Loucy (cell line): ENCODE data around the gene CCDC40.
A peak's percentile ranks its signal among the peaks of the same experiment; 100 is the strongest.

Experiments
- H2AFZ ChIP-seq: fragments of 200-600 bp; sonication (generic); 2 replicates; pipeline ENCODE4 v1.6.0; 2016; ENCODE audit warnings: antibody characterized with exemption, mild to moderate bottlenecking, low read length, moderate library complexity
- H3F3A ChIP-seq: fragments of 200-600 bp; 2 replicates; pipeline ENCODE4 v1.6.0; 2016; ENCODE audit warnings: antibody characterized with exemption, low read depth, mild to moderate bottlenecking
- H3K27me3 ChIP-seq: fragments of 200-600 bp; sonication (generic); 2 replicates; pipeline ENCODE4 v1.6.1; 2014; ENCODE audit warnings: low read length, mild to moderate bottlenecking; ENCODE audit not compliant: insufficient read depth, poor library complexity, severe bottlenecking
- H3K36me3 ChIP-seq: fragments of 200-600 bp; sonication (generic); 2 replicates; pipeline ENCODE4 v1.6.1; 2016; ENCODE audit warnings: low read length; ENCODE audit not compliant: insufficient read depth
- H3K4me1 ChIP-seq: fragments of 200-600 bp; sonication (generic); 2 replicates; pipeline ENCODE4 v1.5.1; 2014; ENCODE audit warnings: low read length, mild to moderate bottlenecking; ENCODE audit not compliant: insufficient read depth, poor library complexity, severe bottlenecking
- H3K4me2 ChIP-seq: fragments of 200-600 bp; sonication (generic); 2 replicates; pipeline ENCODE4 v1.6.0; 2014; ENCODE audit warnings: antibody characterized with exemption, low read length, low read depth, mild to moderate bottlenecking; ENCODE audit not compliant: poor library complexity, severe bottlenecking
- H3K4me3 ChIP-seq: fragments of 200-600 bp; sonication (generic); 2 replicates; pipeline ENCODE4 v1.5.1; 2014; ENCODE audit warnings: low read length, mild to moderate bottlenecking, mixed read lengths; ENCODE audit not compliant: poor library complexity, severe bottlenecking
- H3K79me2 ChIP-seq: fragments of 200-600 bp; sonication (generic); 2 replicates; pipeline ENCODE4 v1.6.1; 2014; ENCODE audit warnings: low read length; ENCODE audit not compliant: insufficient read depth
- H3K9ac ChIP-seq: fragments of 200-600 bp; sonication (generic); 2 replicates; pipeline ENCODE4 v1.6.0; 2014; ENCODE audit warnings: mild to moderate bottlenecking, low read depth, low read length, moderate library complexity; ENCODE audit not compliant: poor library complexity, severe bottlenecking
- H3K9me2 ChIP-seq: fragments of 200-600 bp; sonication (generic); replicated peaks from 2 replicates; pipeline ENCODE4 v1.6.1; 2016; ENCODE audit warnings: low read depth, low read length, mixed read lengths
- H3K9me3 ChIP-seq: fragments of 200-600 bp; sonication (generic); 2 replicates; pipeline ENCODE4 v1.6.1; 2014; ENCODE audit warnings: mild to moderate bottlenecking, antibody characterized with exemption, low read length, low read depth; ENCODE audit not compliant: insufficient read depth
- H4K20me1 ChIP-seq: fragments of 200-600 bp; sonication (generic); 2 replicates; pipeline ENCODE4 v1.6.0; 2014; ENCODE audit warnings: antibody characterized with exemption, low read length, mild to moderate bottlenecking; ENCODE audit not compliant: insufficient read depth, poor library complexity, severe bottlenecking
- EZH2phosphoT487 ChIP-seq: fragments of 200-600 bp; IDR thresholded peaks from 2 replicates; pipeline ENCODE4 v1.6.1; 2018; ENCODE audit warnings: antibody characterized with exemption, mild to moderate bottlenecking, moderate library complexity, borderline replicate concordance
- TF ChIP-seq, protein P1 (sequence below): fragments of 200-600 bp; sonication (generic); conservative IDR thresholded peaks from 2 replicates; pipeline ENCODE4 v1.5.1; 2014; ENCODE audit warnings: mild to moderate bottlenecking, antibody characterized with exemption, low read length

The CCDC40 gene

DNA sequence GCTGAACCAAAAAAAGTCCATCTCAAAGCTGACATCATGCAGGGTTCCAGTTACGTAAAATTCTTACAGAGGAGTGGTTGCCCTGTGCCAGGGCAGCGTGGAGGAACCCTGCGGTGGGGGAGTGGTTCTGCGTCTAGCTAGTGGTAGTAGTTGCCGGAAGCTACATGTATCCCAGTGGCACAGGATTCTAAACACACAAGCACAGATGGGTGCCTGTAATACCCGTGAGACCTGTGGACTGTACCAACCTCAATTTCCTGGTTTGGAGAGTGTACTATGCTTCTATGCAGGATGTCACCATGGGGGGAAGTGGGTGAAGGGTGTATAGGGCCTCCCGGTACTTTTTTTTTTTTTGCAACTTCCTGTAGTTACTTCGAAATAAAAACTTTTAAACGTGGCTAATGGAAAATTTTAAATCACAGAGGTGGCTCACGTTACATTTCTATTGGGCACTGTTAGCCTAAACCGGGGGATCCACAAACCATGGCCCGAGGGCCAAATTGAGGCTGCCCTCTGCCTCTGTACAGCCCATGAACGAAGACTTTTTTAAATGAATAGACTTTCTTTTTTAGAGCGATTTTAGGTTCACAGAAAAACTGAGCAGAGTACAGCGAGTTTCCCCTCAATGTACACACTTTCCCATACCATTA, 39.3 kb upstream of the CCDC40 start:
- H3K9me2 ChIP-seq, result no peaks in the 10 kb centered on the region
- no peaks in the 10 kb centered on the region for H3K27me3 ChIP-seq
- peak overlapping the region; percentile 59 for H3K4me3 ChIP-seq
- peak overlapping the region; percentile 56; the same call in 1 of the 2 replicates for H2AFZ ChIP-seq
- no peaks in the 10 kb centered on the region for H3K36me3 ChIP-seq
- H3K9ac ChIP-seq, result peak overlapping the region; percentile 69
- H3K79me2 ChIP-seq, result no peaks in the 10 kb centered on the region; the same call in 1 of the 2 replicates
- H3K4me1 ChIP-seq, result peaks cover 49% of the 10 kb centered on the region
- H3K9me3 ChIP-seq, result no peaks in the 10 kb centered on the region
- H4K20me1 ChIP-seq, result no peaks in the 10 kb centered on the region
- no peak for TF ChIP-seq EZH2phosphoT487
- TF ChIP-seq, protein P1, sequence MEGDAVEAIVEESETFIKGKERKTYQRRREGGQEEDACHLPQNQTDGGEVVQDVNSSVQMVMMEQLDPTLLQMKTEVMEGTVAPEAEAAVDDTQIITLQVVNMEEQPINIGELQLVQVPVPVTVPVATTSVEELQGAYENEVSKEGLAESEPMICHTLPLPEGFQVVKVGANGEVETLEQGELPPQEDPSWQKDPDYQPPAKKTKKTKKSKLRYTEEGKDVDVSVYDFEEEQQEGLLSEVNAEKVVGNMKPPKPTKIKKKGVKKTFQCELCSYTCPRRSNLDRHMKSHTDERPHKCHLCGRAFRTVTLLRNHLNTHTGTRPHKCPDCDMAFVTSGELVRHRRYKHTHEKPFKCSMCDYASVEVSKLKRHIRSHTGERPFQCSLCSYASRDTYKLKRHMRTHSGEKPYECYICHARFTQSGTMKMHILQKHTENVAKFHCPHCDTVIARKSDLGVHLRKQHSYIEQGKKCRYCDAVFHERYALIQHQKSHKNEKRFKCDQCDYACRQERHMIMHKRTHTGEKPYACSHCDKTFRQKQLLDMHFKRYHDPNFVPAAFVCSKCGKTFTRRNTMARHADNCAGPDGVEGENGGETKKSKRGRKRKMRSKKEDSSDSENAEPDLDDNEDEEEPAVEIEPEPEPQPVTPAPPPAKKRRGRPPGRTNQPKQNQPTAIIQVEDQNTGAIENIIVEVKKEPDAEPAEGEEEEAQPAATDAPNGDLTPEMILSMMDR, result no peak
- H3F3A ChIP-seq, result peaks cover 17% of the 10 kb centered on the region
- peak overlapping the region; percentile 74 for H3K4me2 ChIP-seq

DNA sequence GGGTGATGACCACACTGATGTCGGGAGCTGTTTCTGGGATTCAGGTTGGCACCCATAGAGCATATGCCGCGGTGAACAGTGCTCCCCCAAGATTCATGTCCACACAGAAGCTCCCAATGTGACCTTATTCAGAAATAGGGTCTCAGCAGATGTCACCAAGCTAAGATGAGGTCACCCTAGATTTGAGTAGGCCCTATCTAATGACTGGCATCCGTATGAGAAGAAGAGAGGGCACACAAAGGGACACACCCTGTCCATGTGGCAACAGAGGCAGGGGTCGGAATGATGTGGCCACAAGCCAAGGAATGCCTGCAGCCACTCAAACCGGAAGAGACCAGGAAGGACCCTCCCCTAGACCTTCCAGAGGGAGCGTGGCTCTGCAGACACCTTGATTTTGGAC, 36.3 kb upstream of the CCDC40 start:
- no peak for TF ChIP-seq EZH2phosphoT487
- TF ChIP-seq, protein P1, result no peak
- Histone ChIP-seq H3K4me3 (no peak overlapping the region), H3K9me2 (no peaks in the 10 kb centered on the region), H3K9me3 (no peaks in the 10 kb centered on the region), H2AFZ (no peak overlapping the region), H3K9ac (no peak overlapping the region), H3K79me2 (no peaks in the 10 kb centered on the region), H3K4me1 (peaks cover 40% of the 10 kb centered on the region), H3K4me2 (no peak overlapping the region), H3K36me3 (no peaks in the 10 kb centered on the region), H3K27me3 (no peaks in the 10 kb centered on the region), H4K20me1 (no peaks in the 10 kb centered on the region), H3F3A (peaks cover 17% of the 10 kb centered on the region)

DNA sequence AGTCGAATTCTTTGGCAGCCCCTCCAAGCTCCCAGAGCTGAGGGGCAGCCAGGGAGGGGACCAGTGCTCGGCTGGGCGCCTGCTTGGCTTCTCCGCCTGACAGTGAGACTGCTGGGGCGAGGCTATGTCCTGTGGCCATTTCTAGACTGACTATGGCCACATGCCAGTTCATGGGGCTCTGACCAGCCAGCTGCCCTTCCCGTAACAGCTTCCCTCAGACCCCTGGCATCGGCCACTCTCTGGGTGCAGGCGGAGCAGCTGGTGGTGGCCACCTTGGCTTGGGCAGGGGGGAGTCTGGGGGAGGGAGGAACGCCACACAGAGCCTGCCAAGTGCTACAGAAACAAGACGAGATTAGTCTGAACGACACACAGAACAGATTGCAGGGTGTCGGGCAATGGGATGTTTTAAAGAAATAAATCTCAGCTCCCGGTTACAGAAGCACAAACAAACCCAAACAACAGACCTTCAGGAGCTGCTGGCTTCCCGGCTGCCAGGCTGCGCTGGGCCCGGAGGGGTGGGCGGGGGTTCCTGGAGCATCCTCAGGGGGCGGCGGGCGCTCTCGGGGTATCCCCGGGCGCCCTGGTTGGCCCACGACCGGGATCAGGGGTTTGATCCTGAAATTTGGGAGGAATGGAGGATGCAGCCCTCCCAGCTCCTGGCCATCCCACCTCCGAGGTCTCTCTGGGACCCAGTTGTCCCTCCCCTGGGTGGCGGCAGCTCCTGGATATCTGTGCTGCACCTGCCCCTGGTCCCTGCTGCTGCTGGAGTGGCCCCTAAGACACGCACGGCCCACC, 35.3 kb upstream of the CCDC40 start:
- Histone ChIP-seq H3K4me2 (no peak overlapping the region), H3F3A (peaks cover 11% of the 10 kb centered on the region), H3K36me3 (no peaks in the 10 kb centered on the region), H3K9ac (no peak overlapping the region), H3K79me2 (no peaks in the 10 kb centered on the region), H2AFZ (no peak overlapping the region), H3K4me3 (no peak overlapping the region), H3K27me3 (no peaks in the 10 kb centered on the region), H4K20me1 (no peaks in the 10 kb centered on the region), H3K4me1 (peaks cover 33% of the 10 kb centered on the region), H3K9me3 (no peaks in the 10 kb centered on the region), H3K9me2 (no peaks in the 10 kb centered on the region)
- TF ChIP-seq, protein P1, result no peak
- no peak for TF ChIP-seq EZH2phosphoT487
